Stimulated activated naive CD8-positive, alpha-beta T cell treated with anti-CD3 and anti-CD28 coated beads, Interleukin-15, Interleukin-2, amounts not matched to agents 100 U/mL and 50 U/mL, for 24 hours (primary cell): ENCODE data around the gene IL9R.
"Not testable (repeated sequence)": the region's sequence is repeated elsewhere in the genome, so short reads cannot be mapped to it uniquely, and the experiment has no call there.

Experiments
- ATAC-seq: fragments of 150-1000 bp; cut with Tn5 transposase; one replicate; pipeline ENCODE4 v1.10.0; 2021
- DNase-seq: peaks from one replicate; pipeline ENCODE4 v3.0.0; 2021

The IL9R gene

GRCh38 chrX:156029707-156030442 is 32.4 kb downstream of the IL9R start:
- not testable (repeated sequence) for ATAC-seq, DNase-seq

- not testable (repeated sequence) for ATAC-seq, DNase-seq
These were observed 33.0 kb downstream of the IL9R start for GRCh38 chrX:156030474-156030873.
